ENCODE data around the gene FDXR. TPM values are rescaled to one million over a fixed set of nuclear protein-coding genes. Genes with fewer than 3 reads are reported as not detected.

The FDXR gene
- polyA plus RNA-seq, 2 of the 4 experiments (the other 2 are of a cell fraction) = 32.5 to 43.3 TPM

- 83% methylated on average over 6 of the region's 6 CpGs for WGBS (ENCODE audit: missing lambda C conversion rate)
- Histone ChIP-seq H3K27ac (no peak overlapping the region), H3K4me2 (no peak overlapping the region), H3K4me1 (peaks cover 16% of the 10 kb centered on the region), H3K9me3 (0 out of 3 replicates have a peak, but pooled peaks cover under 1% of the 10 kb centered on the region), H3K4me3 (no peak overlapping the region)
- TF ChIP-seq ELK1 (IDR thresholded peaks at IDR 0.05; ENCODE audit: low read depth, low read length) (no peak), HOXA7 (CRISPR knock-in tag; IDR thresholded peaks at IDR 0.05) (no peak), EHF (CRISPR knock-in tag; IDR thresholded peaks at IDR 0.05) (no peak), RAD21 (conservative IDR thresholded peaks at IDR 0.05 in 1 of 2, IDR thresholded peaks at IDR 0.05 in 1 of 2) (no peak), E2F6 (IDR thresholded peaks at IDR 0.05; ENCODE audit: borderline replicate concordance, low read depth) (no peak), FOXS1 (CRISPR knock-in tag; IDR thresholded peaks at IDR 0.05) (no peak), FOSL2 (IDR thresholded peaks at IDR 0.05) (no peak), FOSL2 (CRISPR knock-in tag; IDR thresholded peaks at IDR 0.05) (no peak), JUN (IDR thresholded peaks at IDR 0.05) (no peak), ZSCAN20 (CRISPR knock-in tag; IDR thresholded peaks at IDR 0.05) (no peak), MAFK (IDR thresholded peaks at IDR 0.05; ENCODE audit: partially characterized antibody) (no peak), TP53 (CRISPR knock-in tag; IDR thresholded peaks at IDR 0.05) (no peak), CBX2 (IDR thresholded peaks at IDR 0.05; ENCODE audit: borderline replicate concordance, low read depth) (no peak), BCL3 (IDR thresholded peaks at IDR 0.05) (no peak), USF2 (IDR thresholded peaks at IDR 0.05) (no peak)
- POLR2A ChIA-PET = interaction anchor here (1.2 kb wide), 1 partner anchor 26 kb away, joined by 3 read pairs; no protein-coding TSS in a partner anchor
- DNase-seq (ENCODE audit: low read depth in 1 of 2, low spot score in 1 of 2) = no peak
- FAIRE-seq = no peak
- ATAC-seq = no peak
- CTCF ChIA-PET = interaction anchor here (0.7 to 42.4 kb wide), 3 partner anchors 17 to 80 kb away, joined by 3 to 1302 read pairs (median 851); partner anchors contain the start of genes GRIN2C and NAT9
These were observed 3.9 kb downstream of the FDXR start for GRCh38 chr17:74868908-74869255.

GRCh38 chr17:74868251-74868907 is 4.4 kb downstream of the FDXR start:
- FAIRE-seq (no peak), ATAC-seq (no peak), DNase-seq (ENCODE audit: low read depth in 1 of 2, low spot score in 1 of 2) (no peak)
- ChIA-PET POLR2A (interaction anchor here (1.2 kb wide), 1 partner anchor 25 kb away, joined by 3 read pairs; no protein-coding TSS in a partner anchor), CTCF (interaction anchor here (8.3 to 42.4 kb wide), 4 partner anchors 1 to 122 kb away, joined by 75 to 1302 read pairs (median 851); partner anchors contain the start of genes FDXR, GRIN2C and NAT9)
- WGBS (ENCODE audit: missing lambda C conversion rate) = 89% methylated on average over 12 of the region's 12 CpGs
- H3K27ac ChIP-seq = no peak overlapping the region
- peaks cover 5% of the 10 kb centered on the region; the same call in 2 of the 3 replicates for H3K9me3 ChIP-seq
- no peak overlapping the region for H3K4me3 ChIP-seq
- H3K4me2 ChIP-seq = no peak overlapping the region
- H3K4me1 ChIP-seq = peaks cover 20% of the 10 kb centered on the region
- TF ChIP-seq HOXB13 (CRISPR knock-in tag; IDR thresholded peaks at IDR 0.05; ENCODE audit: low read depth) (no peak), ZFP36 (IDR thresholded peaks at IDR 0.05; ENCODE audit: borderline replicate concordance, partially characterized antibody) (no peak), FOSB (CRISPR knock-in tag; IDR thresholded peaks at IDR 0.05) (no peak), CBX8 (IDR thresholded peaks at IDR 0.05) (no peak), SREBF2 (IDR thresholded peaks at IDR 0.05) (no peak), KDM1A (IDR thresholded peaks at IDR 0.05; ENCODE audit: low read depth) (no peak), HEYL (CRISPR knock-in tag; IDR thresholded peaks at IDR 0.05) (no peak), HDAC2 (IDR thresholded peaks at IDR 0.05) (no peak), GATA3 (IDR thresholded peaks at IDR 0.05; ENCODE audit: borderline replicate concordance) (no peak), RCOR1 (IDR thresholded peaks at IDR 0.05; ENCODE audit: low read depth, low read length) (no peak), RNF2 (IDR thresholded peaks at IDR 0.05; ENCODE audit: borderline replicate concordance, low read depth) (no peak), REST (IDR thresholded peaks at IDR 0.05) (no peak), ZNF302 (CRISPR knock-in tag; IDR thresholded peaks at IDR 0.05) (no peak), RFX5 (IDR thresholded peaks at IDR 0.05) (no peak), ESRRA (IDR thresholded peaks at IDR 0.05; ENCODE audit: borderline replicate concordance, low read length) (no peak), FOSL2 (IDR thresholded peaks at IDR 0.05) (no peak), FOSL2 (CRISPR knock-in tag; IDR thresholded peaks at IDR 0.05) (no peak), TFCP2L1 (CRISPR knock-in tag; IDR thresholded peaks at IDR 0.05) (no peak), TP53 (CRISPR knock-in tag; IDR thresholded peaks at IDR 0.05) (no peak), CEBPB (IDR thresholded peaks at IDR 0.05) (no peak)
